GM12878 (cell line): ENCODE data around the gene SLC2A14. TPM values are rescaled to one million over a fixed set of nuclear protein-coding genes. Genes with fewer than 3 reads are reported as not detected.

Experiments used
- ATAC-seq: fragments of 200-7000 bp; cut with Tn5 transposase; 3 replicates; pipeline ENCODE4 v1.9.1; 2020; ENCODE audit warnings: mild to moderate bottlenecking, moderate library complexity
- BruUV-seq: library from RNA; stranded (reverse); fragments of 400-500 nt; replicated peaks from 2 replicates; lab custom pipeline; 2021; lab: Mats Ljungman, UMichigan
- CTCF ChIA-PET: fragments of 300-600 bp; sonication (Branson Sonifier 250); formaldehyde crosslinking; extraction: SDS; loops from one replicate; lab custom pipeline; 2021; ENCODE audit warnings: inconsistent platforms; lab: Yijun Ruan, JAX
- POLR2A ChIA-PET: fragments of 350-600 bp; formaldehyde crosslinking; extraction: SDS; loops from one replicate; lab custom pipeline; 2021; ENCODE audit warnings: inconsistent platforms; lab: Charles Lee
- RAD21 ChIA-PET: fragments of 300-600 bp; sonication (Branson Sonifier 250); formaldehyde crosslinking; loops from one replicate; lab custom pipeline; 2023; ENCODE audit warnings: antibody characterized with exemption; ENCODE audit not compliant: unreplicated experiment; lab: Charles Lee
- SMC1A ChIA-PET: fragments of 300-600 bp; sonication (Branson Sonifier 250); formaldehyde crosslinking; loops from one replicate; lab custom pipeline; 2023; ENCODE audit not compliant: unreplicated experiment, uncharacterized antibody; lab: Charles Lee
- DNase-seq: peaks from one replicate; pipeline ENCODE4 v3.0.0-alpha.2; 2011; ENCODE audit warnings: low read depth, low spot score
- FAIRE-seq: peaks from 3 replicates; lab custom pipeline; 2011; peaks lifted over from hg19 to GRCh38; lab: Jason Lieb, UNC
- H2AFZ ChIP-seq: 2 replicates; pipeline ENCODE4 v1.6.0; 2011; ENCODE audit warnings: low read depth, low read length, control low read depth; ENCODE audit not compliant: control insufficient read depth
- H3K27ac ChIP-seq: 2 replicates; pipeline ENCODE4 v1.5.1; 2011; ENCODE audit warnings: control low read depth; ENCODE audit not compliant: control insufficient read depth, insufficient read depth
- H3K27me3 ChIP-seq, 2 experiments: replicated peaks in 1 of 2; 2 replicates each; pipeline versions ENCODE4 v1.6.0 to v1.6.1; 2011; ENCODE audit warnings: low read length in 1 of 2; ENCODE audit not compliant: control insufficient read depth in 2 of 2, insufficient read depth in 2 of 2
- H3K36me3 ChIP-seq, 2 experiments: 2 replicates each; pipeline ENCODE4 v1.5.1; 2011; ENCODE audit warnings: low read length in 1 of 2; ENCODE audit not compliant: control insufficient read depth in 2 of 2, insufficient read depth in 2 of 2
- H3K4me1 ChIP-seq: 2 replicates; pipeline ENCODE4 v1.6.1; 2011; ENCODE audit warnings: mild to moderate bottlenecking, low read length, moderate library complexity, mixed read lengths; ENCODE audit not compliant: control insufficient read depth, insufficient read depth
- H3K4me2 ChIP-seq: 2 replicates; pipeline ENCODE4 v1.6.0; 2011; ENCODE audit warnings: control low read depth; ENCODE audit not compliant: control insufficient read depth, insufficient read depth
- H3K4me3 ChIP-seq: fragments of 200-600 bp; sonication (generic); 2 replicates; pipeline ENCODE4 v1.5.1; 2016
- H3K79me2 ChIP-seq: 2 replicates; pipeline ENCODE4 v1.6.0; 2011; ENCODE audit warnings: low read length; ENCODE audit not compliant: control insufficient read depth, insufficient read depth
- H3K9ac ChIP-seq: 2 replicates; pipeline ENCODE4 v1.8.0; 2011; ENCODE audit warnings: low read length, control low read depth, mixed read lengths; ENCODE audit not compliant: control insufficient read depth, insufficient read depth
- H3K9me3 ChIP-seq: replicated peaks from 3 replicates; pipeline ENCODE4 v1.5.1; 2011; ENCODE audit warnings: mild to moderate bottlenecking, low read length; ENCODE audit not compliant: control insufficient read depth, insufficient read depth
- H4K20me1 ChIP-seq: 2 replicates; pipeline ENCODE4 v1.6.0; 2011; ENCODE audit not compliant: control insufficient read depth, insufficient read depth
- BCL11A ChIP-seq: IDR thresholded peaks from 2 replicates; pipeline ENCODE4 v1.6.1; 2011; ENCODE audit warnings: low read depth, low read length
- CBFB ChIP-seq: IDR thresholded peaks from 2 replicates; pipeline ENCODE4 v1.6.1; 2016; ENCODE audit warnings: antibody characterized with exemption, low read depth
- CREB1 ChIP-seq: IDR thresholded peaks from 2 replicates; pipeline ENCODE4 v1.6.1; 2012; ENCODE audit warnings: low read depth, mild to moderate bottlenecking, inconsistent platforms
- CREM ChIP-seq: IDR thresholded peaks from 2 replicates; pipeline ENCODE4 v1.6.1; 2014; ENCODE audit warnings: antibody characterized with exemption, low read depth
- ESRRA ChIP-seq: IDR thresholded peaks from 2 replicates; pipeline ENCODE4 v1.6.1; 2012; ENCODE audit warnings: mild to moderate bottlenecking, low read length, improper control_type of control experiment
- JUND ChIP-seq: IDR thresholded peaks from 2 replicates; pipeline ENCODE4 v1.6.1; 2012; ENCODE audit warnings: low read depth, mild to moderate bottlenecking, low read length, improper control_type of control experiment, moderate library complexity
- PAX8 ChIP-seq: fragments of 450-650 bp; IDR thresholded peaks from 2 replicates; pipeline ENCODE4 v1.6.1; 2017; ENCODE audit warnings: mild to moderate bottlenecking, moderate library complexity
- RAD51 ChIP-seq: fragments of 450-650 bp; IDR thresholded peaks from 2 replicates; pipeline ENCODE4 v1.6.1; 2016; ENCODE audit warnings: moderate library complexity, mild to moderate bottlenecking, inconsistent platforms
- SUZ12 ChIP-seq: fragments of 200-600 bp; sonication (generic); IDR thresholded peaks from one replicate; pipeline ENCODE4 v1.6.1; 2018; ENCODE audit warnings: antibody characterized with exemption, mild to moderate bottlenecking; ENCODE audit not compliant: unreplicated experiment
- YBX1 ChIP-seq: fragments of 450-650 bp; IDR thresholded peaks from 2 replicates; pipeline ENCODE4 v1.6.1; 2016; ENCODE audit warnings: antibody characterized with exemption
- ZNF687 ChIP-seq: fragments of 450-650 bp; IDR thresholded peaks from 2 replicates; pipeline ENCODE4 v1.6.1; 2017; ENCODE audit warnings: mild to moderate bottlenecking, moderate library complexity
- WGBS: methylation state at CpG from one replicate; pipeline ENCODE4 v1.1.6; 2016; ENCODE audit warnings: low lambda C conversion rate; ENCODE audit not compliant: insufficient replicate concordance, insufficient coverage; ENCODE audit errors: missing lambda C conversion rate; 5-methylcytosine and 5-hydroxymethylcytosine counted together
- in situ Hi-C: fragments of 300-500 bp; cut with MboI; formaldehyde crosslinking; loops from 9 replicates; pipeline ENCODE4 v1.14.3; 2018; ENCODE audit warnings: mixed read lengths
- intact Hi-C: fragments of 100-400 bp; cut with micrococcal nuclease; formaldehyde crosslinking; loops from one replicate; pipeline ENCODE4 v1.14.2; 2022; ENCODE audit not compliant: unreplicated experiment
- polyA plus RNA-seq, 11 experiments: library from polyadenylated mRNA; depleted of rRNA in 4 of 11; unstranded in 6 of 11; stranded (reverse) in 5 of 11; fragments of >200 nt; fragmentation: Nextera tagmentation in 4 of 11; fragmentation: Illumina TruSeq in 1 of 11; extraction: Ambion mirVana in 4 of 11; extraction: Trizol in 1 of 11; gene quantifications; 1 replicate in 1 of 11; 2 replicates in 10 of 11; pipeline versions ENCODE4 v1.2.1 to v1.2.3, GENCODE V29; 2011 to 2016; ENCODE audit warnings: inconsistent platforms in 2 of 11, missing spikeins in 2 of 11, low read depth in 1 of 11
- total RNA-seq, 4 experiments: library from RNA; depleted of rRNA in 3 of 4; stranded (reverse); fragments of >200 nt in 3 of 4; fragmentation: Illumina TruSeq in 1 of 4; extraction: Trizol in 1 of 4; gene quantifications; 2 replicates each; pipeline versions ENCODE4 v1.2.1 to v1.2.3, GENCODE V29; 2013 to 2021
- TF ChIP-seq, protein P1 (sequence below): fragments of 450-650 bp; formaldehyde crosslinking; IDR thresholded peaks from 2 replicates; pipeline ENCODE4 v1.4.0; 2022; ENCODE audit warnings: mild to moderate bottlenecking, moderate library complexity
- TF ChIP-seq, protein P2 (sequence below): fragments of 450-650 bp; IDR thresholded peaks from 2 replicates; pipeline ENCODE4 v1.6.1; 2017; ENCODE audit warnings: low read depth, mild to moderate bottlenecking, moderate library complexity

SLC2A14 gene
- total and polyA plus RNA-seq, 10 of the 15 experiments (the other 5 are each of a cell fraction or from before 2014, with no cell fraction given): 0.05 to 0.69 (median 0.19) TPM; not detected in 1

GRCh38 chr12:7916936-7917335 lies 44.2 kb upstream of the SLC2A14 start (continued):
- TF ChIP-seq, protein P1, sequence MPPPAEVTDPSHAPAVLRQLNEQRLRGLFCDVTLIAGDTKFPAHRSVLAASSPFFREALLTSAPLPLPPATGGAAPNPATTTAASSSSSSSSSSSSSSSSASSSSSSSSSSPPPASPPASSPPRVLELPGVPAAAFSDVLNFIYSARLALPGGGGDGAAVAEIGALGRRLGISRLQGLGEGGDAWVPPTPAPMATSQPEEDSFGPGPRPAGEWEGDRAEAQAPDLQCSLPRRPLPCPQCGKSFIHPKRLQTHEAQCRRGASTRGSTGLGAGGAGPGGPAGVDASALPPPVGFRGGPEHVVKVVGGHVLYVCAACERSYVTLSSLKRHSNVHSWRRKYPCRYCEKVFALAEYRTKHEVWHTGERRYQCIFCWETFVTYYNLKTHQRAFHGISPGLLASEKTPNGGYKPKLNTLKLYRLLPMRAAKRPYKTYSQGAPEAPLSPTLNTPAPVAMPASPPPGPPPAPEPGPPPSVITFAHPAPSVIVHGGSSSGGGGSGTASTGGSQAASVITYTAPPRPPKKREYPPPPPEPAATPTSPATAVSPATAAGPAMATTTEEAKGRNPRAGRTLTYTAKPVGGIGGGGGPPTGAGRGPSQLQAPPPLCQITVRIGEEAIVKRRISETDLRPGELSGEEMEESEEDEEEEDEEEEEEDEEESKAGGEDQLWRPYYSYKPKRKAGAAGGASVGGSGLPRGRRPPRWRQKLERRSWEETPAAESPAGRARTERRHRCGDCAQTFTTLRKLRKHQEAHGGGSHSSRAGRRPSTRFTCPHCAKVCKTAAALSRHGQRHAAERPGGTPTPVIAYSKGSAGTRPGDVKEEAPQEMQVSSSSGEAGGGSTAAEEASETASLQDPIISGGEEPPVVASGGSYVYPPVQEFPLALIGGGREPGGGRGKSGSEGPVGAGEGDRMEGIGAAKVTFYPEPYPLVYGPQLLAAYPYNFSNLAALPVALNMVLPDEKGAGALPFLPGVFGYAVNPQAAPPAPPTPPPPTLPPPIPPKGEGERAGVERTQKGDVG (CRISPR knock-in tag): no peak
- TF ChIP-seq CREB1 (no peak), RAD51 (no peak), SUZ12 (no peak)
- TF ChIP-seq, protein P2, sequence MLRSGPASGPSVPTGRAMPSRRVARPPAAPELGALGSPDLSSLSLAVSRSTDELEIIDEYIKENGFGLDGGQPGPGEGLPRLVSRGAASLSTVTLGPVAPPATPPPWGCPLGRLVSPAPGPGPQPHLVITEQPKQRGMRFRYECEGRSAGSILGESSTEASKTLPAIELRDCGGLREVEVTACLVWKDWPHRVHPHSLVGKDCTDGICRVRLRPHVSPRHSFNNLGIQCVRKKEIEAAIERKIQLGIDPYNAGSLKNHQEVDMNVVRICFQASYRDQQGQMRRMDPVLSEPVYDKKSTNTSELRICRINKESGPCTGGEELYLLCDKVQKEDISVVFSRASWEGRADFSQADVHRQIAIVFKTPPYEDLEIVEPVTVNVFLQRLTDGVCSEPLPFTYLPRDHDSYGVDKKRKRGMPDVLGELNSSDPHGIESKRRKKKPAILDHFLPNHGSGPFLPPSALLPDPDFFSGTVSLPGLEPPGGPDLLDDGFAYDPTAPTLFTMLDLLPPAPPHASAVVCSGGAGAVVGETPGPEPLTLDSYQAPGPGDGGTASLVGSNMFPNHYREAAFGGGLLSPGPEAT: no peak

GRCh38 chr12:7915661-7916403 lies 43.1 kb upstream of the SLC2A14 start:
- DNase-seq (no peak), ATAC-seq (no peak), FAIRE-seq (no peak)
- Histone ChIP-seq H3K36me3 (peaks cover 0 to 7% of the 10 kb centered on the region in 2 experiments; a peak in 1 of 4 replicates), H3K9ac (no peak overlapping the region), H3K27me3 (no peaks in the 10 kb centered on the region), H2AFZ (no peak overlapping the region), H3K79me2 (no peaks in the 10 kb centered on the region), H3K27ac (no peak overlapping the region), H3K9me3 (no peaks in the 10 kb centered on the region), H4K20me1 (no peaks in the 10 kb centered on the region), H3K4me3 (no peak overlapping the region), H3K4me2 (no peak overlapping the region), H3K4me1 (no peaks in the 10 kb centered on the region)
- POLR2A ChIA-PET: no interaction called here
- in situ Hi-C loops (no loop called here), intact Hi-C loops (no loop called here)
- RAD21 ChIA-PET: no interaction called here
- 64% methylated on average over 32 of the region's 38 CpGs for WGBS
- BruUV-seq: no TSS peak
- CTCF ChIA-PET: no interaction called here
- SMC1A ChIA-PET: no interaction called here
- TF ChIP-seq ESRRA (no peak), ZNF687 (no peak), CBFB (no peak), JUND (no peak), SUZ12 (no peak), CREM (no peak), BCL11A (no peak), PAX8 (no peak), YBX1 (no peak)
